AG09319 (cell line): ENCODE data around the gene SPATA31E1.
"Not testable (repeated sequence)": the region's sequence is repeated elsewhere in the genome, so short reads cannot be mapped to it uniquely, and the experiment has no call there.

Experiments
- DNase-seq: peaks from one replicate; pipeline ENCODE4 v3.0.0-alpha.2; 2010; ENCODE audit warnings: low read depth; ENCODE audit errors: extremely low read depth
- TF ChIP-seq, protein P1 (sequence below): IDR thresholded peaks from 2 replicates; pipeline ENCODE4 v1.5.1; 2011; ENCODE audit warnings: low read depth, mild to moderate bottlenecking, inconsistent platforms, low read length, moderate library complexity

Gene SPATA31E1

GRCh38 chr9:87890837-87891236 is 8.2 kb downstream of the SPATA31E1 start:
- DNase-seq: no peak
- TF ChIP-seq, protein P1, sequence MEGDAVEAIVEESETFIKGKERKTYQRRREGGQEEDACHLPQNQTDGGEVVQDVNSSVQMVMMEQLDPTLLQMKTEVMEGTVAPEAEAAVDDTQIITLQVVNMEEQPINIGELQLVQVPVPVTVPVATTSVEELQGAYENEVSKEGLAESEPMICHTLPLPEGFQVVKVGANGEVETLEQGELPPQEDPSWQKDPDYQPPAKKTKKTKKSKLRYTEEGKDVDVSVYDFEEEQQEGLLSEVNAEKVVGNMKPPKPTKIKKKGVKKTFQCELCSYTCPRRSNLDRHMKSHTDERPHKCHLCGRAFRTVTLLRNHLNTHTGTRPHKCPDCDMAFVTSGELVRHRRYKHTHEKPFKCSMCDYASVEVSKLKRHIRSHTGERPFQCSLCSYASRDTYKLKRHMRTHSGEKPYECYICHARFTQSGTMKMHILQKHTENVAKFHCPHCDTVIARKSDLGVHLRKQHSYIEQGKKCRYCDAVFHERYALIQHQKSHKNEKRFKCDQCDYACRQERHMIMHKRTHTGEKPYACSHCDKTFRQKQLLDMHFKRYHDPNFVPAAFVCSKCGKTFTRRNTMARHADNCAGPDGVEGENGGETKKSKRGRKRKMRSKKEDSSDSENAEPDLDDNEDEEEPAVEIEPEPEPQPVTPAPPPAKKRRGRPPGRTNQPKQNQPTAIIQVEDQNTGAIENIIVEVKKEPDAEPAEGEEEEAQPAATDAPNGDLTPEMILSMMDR: no peak

DNA sequence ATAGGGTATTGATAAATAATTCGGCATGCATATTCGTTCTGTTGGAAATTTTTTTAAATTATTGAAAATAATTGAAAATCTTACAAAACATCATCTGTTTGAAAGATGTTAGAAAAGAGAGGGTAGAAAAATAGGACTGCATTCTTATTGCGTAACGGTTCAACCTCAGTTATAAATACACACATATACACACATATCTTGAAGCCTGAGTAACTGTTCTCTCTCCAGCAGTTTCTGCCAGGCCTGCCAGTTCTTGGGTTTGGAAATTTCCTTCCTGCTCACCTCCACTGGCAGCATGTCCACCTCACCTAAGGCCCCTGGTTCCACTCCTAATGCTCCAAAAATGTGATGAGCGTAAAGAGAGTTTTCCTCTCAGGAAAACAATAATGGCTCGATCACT is 9.1 kb downstream of the SPATA31E1 start:
- TF ChIP-seq, protein P1: no peak

GRCh38 chr9:87892956-87893355 is 10.3 kb downstream of the SPATA31E1 start:
- TF ChIP-seq, protein P1: no peak
- no peak for DNase-seq

More for the DNA sequence above, 9.1 kb downstream of the SPATA31E1 start:
- DNase-seq: peak; percentile 4

DNA sequence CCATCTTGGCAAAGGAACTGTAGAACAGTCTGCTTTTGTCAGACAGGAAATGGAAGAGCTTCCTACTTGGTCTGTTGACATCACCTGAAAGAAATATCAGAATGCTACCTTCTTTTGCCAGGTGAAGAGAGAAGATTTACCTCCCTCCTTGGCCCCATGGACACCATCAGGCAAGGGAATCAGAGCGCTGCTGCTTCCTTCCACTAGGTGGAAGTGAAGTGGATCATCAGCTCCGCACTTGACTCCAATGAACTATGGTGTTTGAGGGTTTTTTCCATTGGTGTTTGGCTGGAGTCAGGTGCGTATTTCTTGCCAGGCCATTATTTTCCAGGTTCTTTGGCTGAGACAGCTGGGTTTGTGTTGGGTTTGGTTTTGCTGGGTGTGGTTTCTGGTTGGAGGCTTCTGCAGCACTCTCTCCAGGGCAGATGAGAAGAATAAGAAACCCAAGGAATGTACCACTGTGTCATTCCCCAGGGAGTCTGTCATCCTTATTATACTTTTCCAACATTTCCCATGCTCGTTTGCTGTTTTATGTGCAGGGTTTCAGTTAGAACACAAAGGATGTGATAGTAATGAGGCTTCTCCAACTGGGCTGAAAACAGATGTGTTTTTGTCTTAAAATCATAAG is 12.4 kb downstream of the SPATA31E1 start:
- TF ChIP-seq, protein P1: no peak

GRCh38 chr9:87896891-87897290 is 14.2 kb downstream of the SPATA31E1 start:
- DNase-seq: no peak
- TF ChIP-seq, protein P1: no peak

More for the DNA sequence above, 12.4 kb downstream of the SPATA31E1 start:
- no peak for DNase-seq

- no peak for DNase-seq
These were observed 15.5 kb downstream of the SPATA31E1 start for GRCh38 chr9:87898151-87898550.

DNA sequence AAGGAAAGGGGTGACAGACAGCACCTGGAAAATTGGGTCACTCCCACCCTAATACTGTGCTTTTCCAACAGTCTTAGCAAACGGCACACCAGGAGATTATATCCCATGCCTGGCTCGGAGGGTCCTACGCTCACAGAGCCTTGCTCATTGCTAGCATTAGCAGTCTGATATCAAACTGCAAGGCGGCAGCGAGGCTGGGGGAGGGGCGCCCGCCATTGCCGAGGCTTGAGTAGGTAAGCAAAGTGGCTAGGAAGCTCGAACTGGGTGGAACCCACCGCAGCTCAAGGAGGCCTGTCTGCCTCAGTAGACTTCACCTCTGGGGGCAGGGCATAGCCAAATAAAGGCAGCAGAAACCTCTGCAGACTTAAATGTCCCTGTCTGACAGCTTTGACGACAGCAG is 19.7 kb downstream of the SPATA31E1 start:
- DNase-seq: not testable (repeated sequence)

More at GRCh38 chr9:87898151-87898550, 15.5 kb downstream of the SPATA31E1 start:
- TF ChIP-seq, protein P1: no peak

GRCh38 chr9:87909310-87910041 is 26.8 kb downstream of the SPATA31E1 start:
- TF ChIP-seq, protein P1: no peak
- no peak for DNase-seq
